Parathyroid adenoma (tissue), 2 donors: ENCODE data around the gene WFDC2.
"Not testable (repeated sequence)": the region's sequence is repeated elsewhere in the genome, so short reads cannot be mapped to it uniquely, and the experiment has no call there.

Source experiments
- H2AFZ ChIP-seq: fragments of 300-600 bp; sonication (generic); one replicate; pipeline ENCODE4 v1.7.0; 2017; ENCODE audit warnings: antibody characterized with exemption, mild to moderate bottlenecking
- H3K27ac ChIP-seq: fragments of 300-600 bp; sonication (generic); one replicate; pipeline ENCODE4 v1.7.0; 2017
- H3K27me3 ChIP-seq: fragments of 300-600 bp; sonication (generic); one replicate; pipeline ENCODE4 v1.7.0; 2017; ENCODE audit warnings: low read length; ENCODE audit not compliant: control insufficient read depth, insufficient read depth
- H3K36me3 ChIP-seq: fragments of 300-600 bp; sonication (generic); one replicate; pipeline ENCODE4 v1.7.0; 2017; ENCODE audit warnings: low read length; ENCODE audit not compliant: control insufficient read depth, insufficient read depth
- H3K4me1 ChIP-seq: fragments of 300-600 bp; sonication (generic); one replicate; pipeline ENCODE4 v1.7.0; 2017; ENCODE audit warnings: control low read depth
- H3K4me2 ChIP-seq: fragments of 300-600 bp; sonication (generic); one replicate; pipeline ENCODE4 v1.7.0; 2017; ENCODE audit warnings: low read length
- H3K4me3 ChIP-seq: fragments of 300-600 bp; sonication (generic); one replicate; pipeline ENCODE4 v1.7.0; 2017; ENCODE audit warnings: low read depth, low read length
- H3K79me2 ChIP-seq: fragments of 300-600 bp; sonication (generic); one replicate; pipeline ENCODE4 v1.7.0; 2017; ENCODE audit warnings: control low read depth
- H3K9ac ChIP-seq: fragments of 300-600 bp; sonication (generic); one replicate; pipeline ENCODE4 v1.7.0; 2017; ENCODE audit warnings: mild to moderate bottlenecking
- H3K9me3 ChIP-seq: fragments of 300-600 bp; sonication (generic); one replicate; pipeline ENCODE4 v1.7.0; 2017; ENCODE audit warnings: low read length; ENCODE audit not compliant: control insufficient read depth
- TF ChIP-seq, protein P1 (sequence below): fragments of 300-600 bp; sonication (generic); IDR thresholded peaks from one replicate; pipeline ENCODE4 v1.7.0; 2017; ENCODE audit warnings: antibody characterized with exemption, mild to moderate bottlenecking
- donor health status: primary hyperparathyroidism.

The WFDC2 gene

DNA sequence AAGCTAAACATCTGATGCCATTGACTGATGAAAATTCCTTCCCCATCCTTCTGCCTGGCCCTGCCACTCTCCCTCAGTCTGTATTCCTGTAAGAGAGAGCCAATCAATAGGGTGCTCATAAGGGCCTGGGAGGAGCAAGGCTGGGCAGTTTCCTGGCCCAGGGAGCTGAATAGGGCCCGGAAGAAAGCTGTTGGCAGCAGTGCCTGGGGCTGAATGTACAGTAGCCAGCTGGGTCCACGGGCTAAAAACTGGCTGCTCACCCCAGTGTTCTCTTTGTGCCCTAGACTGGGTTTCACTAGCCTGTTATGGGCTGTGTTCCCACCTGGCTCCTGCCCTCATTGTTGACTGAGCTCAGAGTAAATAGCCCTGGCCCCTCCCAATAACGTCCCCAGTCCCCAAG is 1.7 kb upstream of the WFDC2 start:
- H3K4me2 ChIP-seq = no peak overlapping the region
- H3K27me3 ChIP-seq = no peaks in the 10 kb centered on the region
- no peak overlapping the region for H3K9ac ChIP-seq
- H3K4me3 ChIP-seq = no peak overlapping the region
- H3K9me3 ChIP-seq = no peaks in the 10 kb centered on the region
- H3K79me2 ChIP-seq = no peaks in the 10 kb centered on the region
- H2AFZ ChIP-seq = no peak overlapping the region
- no peaks in the 10 kb centered on the region for H3K36me3 ChIP-seq
- H3K27ac ChIP-seq = no peak overlapping the region
- H3K4me1 ChIP-seq = no peaks in the 10 kb centered on the region
- TF ChIP-seq, protein P1, sequence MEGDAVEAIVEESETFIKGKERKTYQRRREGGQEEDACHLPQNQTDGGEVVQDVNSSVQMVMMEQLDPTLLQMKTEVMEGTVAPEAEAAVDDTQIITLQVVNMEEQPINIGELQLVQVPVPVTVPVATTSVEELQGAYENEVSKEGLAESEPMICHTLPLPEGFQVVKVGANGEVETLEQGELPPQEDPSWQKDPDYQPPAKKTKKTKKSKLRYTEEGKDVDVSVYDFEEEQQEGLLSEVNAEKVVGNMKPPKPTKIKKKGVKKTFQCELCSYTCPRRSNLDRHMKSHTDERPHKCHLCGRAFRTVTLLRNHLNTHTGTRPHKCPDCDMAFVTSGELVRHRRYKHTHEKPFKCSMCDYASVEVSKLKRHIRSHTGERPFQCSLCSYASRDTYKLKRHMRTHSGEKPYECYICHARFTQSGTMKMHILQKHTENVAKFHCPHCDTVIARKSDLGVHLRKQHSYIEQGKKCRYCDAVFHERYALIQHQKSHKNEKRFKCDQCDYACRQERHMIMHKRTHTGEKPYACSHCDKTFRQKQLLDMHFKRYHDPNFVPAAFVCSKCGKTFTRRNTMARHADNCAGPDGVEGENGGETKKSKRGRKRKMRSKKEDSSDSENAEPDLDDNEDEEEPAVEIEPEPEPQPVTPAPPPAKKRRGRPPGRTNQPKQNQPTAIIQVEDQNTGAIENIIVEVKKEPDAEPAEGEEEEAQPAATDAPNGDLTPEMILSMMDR = no peak

DNA sequence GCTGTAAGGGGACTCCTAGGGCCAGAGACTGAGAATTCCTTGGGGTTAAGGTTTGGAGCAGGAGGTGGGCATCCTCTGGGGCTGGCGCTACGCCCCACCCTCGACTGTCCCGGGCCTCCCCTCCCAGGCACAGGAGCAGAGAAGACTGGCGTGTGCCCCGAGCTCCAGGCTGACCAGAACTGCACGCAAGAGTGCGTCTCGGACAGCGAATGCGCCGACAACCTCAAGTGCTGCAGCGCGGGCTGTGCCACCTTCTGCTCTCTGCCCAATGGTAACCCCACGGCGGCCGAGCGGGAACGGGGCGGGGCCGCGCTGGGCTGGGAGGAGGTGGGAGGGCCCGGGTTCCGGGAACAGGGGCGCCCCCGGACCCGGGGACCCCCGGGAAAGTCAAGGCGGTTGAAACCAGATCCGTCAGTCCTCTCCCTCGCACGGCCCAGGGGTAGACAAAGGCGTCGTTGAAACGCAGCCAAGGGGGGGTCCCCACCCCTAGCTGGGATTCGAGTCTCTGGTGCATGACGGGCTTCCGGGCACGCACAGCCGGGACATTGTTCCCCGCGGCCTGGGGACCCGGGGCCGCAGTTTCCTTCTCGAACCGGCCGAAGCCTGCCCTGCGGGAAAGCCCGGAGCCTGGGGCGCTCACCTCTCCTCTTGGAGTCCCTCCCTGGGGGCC is 844 bp downstream of the WFDC2 start:
- H3K4me2 ChIP-seq = peak overlapping the region; percentile 90
- H3K4me3 ChIP-seq = peak overlapping the region; percentile 37
- TF ChIP-seq, protein P1 = no peak
- H3K9ac ChIP-seq = no peak overlapping the region
- peak overlapping the region; percentile 95 for H2AFZ ChIP-seq
- peak overlapping the region; percentile 72 for H3K27ac ChIP-seq
- no peaks in the 10 kb centered on the region for H3K36me3 ChIP-seq
- H3K79me2 ChIP-seq = no peaks in the 10 kb centered on the region
- no peaks in the 10 kb centered on the region for H3K9me3 ChIP-seq
- no peaks in the 10 kb centered on the region for H3K4me1 ChIP-seq
- no peaks in the 10 kb centered on the region for H3K27me3 ChIP-seq

DNA sequence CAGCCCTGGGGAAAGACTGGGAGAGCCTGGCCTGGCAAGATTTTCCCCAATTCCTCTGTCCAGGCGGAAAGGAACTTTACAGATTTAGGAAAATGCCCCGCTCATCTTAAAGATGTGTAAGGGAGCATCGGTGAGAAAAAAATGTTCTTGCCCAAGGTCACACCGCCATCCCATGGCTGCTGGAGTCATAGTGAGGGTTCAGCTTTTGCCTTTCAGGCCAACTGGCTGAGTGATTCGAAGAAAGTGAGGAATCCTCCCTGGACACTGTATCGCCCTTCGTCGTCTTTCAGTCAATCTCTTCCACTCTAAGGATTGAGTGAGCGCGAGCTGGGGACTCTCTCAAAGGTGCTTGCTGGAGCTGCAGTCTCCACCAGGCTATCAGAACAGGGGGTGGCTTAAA is 1.4 kb downstream of the WFDC2 start:
- H3K4me3 ChIP-seq = peak overlapping the region; percentile 37
- H3K79me2 ChIP-seq = no peaks in the 10 kb centered on the region
- peak overlapping the region; percentile 95 for H2AFZ ChIP-seq
- H3K27ac ChIP-seq = peak overlapping the region; percentile 72
- H3K9ac ChIP-seq = no peak overlapping the region
- TF ChIP-seq, protein P1 = no peak
- no peaks in the 10 kb centered on the region for H3K27me3 ChIP-seq
- no peaks in the 10 kb centered on the region for H3K9me3 ChIP-seq
- H3K4me2 ChIP-seq = peak overlapping the region; percentile 90
- H3K4me1 ChIP-seq = no peaks in the 10 kb centered on the region
- H3K36me3 ChIP-seq = no peaks in the 10 kb centered on the region

DNA sequence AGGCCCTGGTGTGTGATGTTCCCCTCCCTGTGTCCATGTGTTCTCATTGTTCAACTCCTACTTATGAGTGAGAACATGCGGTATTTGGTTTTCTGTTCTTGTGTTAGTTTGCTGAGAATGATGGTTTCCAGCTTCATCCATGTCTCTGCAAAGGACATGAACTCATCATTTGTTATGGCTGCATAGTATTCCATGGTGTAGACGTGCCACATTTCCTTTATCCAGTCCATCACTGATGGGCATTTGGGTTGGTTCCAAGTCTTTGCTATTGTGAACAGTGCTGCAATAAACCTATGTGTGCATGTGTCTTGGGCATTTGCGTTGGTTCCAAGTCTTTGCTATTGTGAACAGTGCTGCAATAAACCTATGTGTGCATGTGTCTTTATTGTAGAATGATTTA is 2.7 kb downstream of the WFDC2 start:
- not testable (repeated sequence) for H3K27me3 ChIP-seq

DNA sequence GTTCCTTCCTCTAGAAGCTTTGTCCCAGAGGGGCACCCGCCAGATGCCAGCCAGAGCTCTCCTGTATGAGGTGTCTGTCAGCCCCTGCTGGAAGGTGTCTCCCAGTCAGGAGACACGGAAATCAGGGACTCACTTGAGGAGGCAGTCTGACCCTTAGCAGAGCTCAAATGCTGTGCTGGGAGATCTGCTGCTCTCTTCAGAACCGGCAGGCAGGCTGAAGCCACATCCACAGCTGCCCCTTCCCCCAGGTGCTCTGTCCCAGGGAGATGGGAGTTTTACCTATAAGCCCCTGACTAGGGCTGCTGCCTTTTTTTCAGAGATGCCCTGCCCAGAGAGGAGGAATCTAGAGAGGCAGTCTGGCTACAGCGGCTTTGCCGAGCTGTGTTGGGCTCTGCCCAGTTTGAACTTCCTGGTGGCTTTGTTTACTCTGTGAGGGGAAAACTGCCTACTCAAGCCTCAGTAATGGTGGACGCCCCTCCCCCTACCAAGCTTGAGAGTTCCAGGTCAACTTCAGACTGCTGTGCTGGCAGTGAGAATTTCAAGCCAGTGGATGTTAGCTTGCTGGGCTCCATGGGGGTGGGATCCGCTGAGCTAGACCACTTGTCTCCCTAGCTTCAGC is 8.1 kb downstream of the WFDC2 start:
- H3K4me3 ChIP-seq, H3K36me3 ChIP-seq, H2AFZ ChIP-seq, H3K9ac ChIP-seq, H3K9me3 ChIP-seq, H3K4me1 ChIP-seq, H3K27me3 ChIP-seq, H3K79me2 ChIP-seq, H3K27ac ChIP-seq, H3K4me2 ChIP-seq: not testable (repeated sequence)

More for the DNA sequence above, 2.7 kb downstream of the WFDC2 start:
- H3K4me3 ChIP-seq, H3K9ac ChIP-seq, H3K27ac ChIP-seq, H3K4me1 ChIP-seq, H3K79me2 ChIP-seq, H2AFZ ChIP-seq, H3K36me3 ChIP-seq, H3K4me2 ChIP-seq, H3K9me3 ChIP-seq: not testable (repeated sequence)
